GM23338 (cell line): ENCODE results near the gene PGC.

ENCODE experiments used
- CTCF ChIP-seq, 2 experiments: fragments of 200-600 bp in 1 of 2; sonication (generic) in 1 of 2; conservative IDR thresholded peaks; 2 replicates each; pipeline versions ENCODE4 v1.5.1 to v1.6.1; 2016 to 2017; ENCODE audit warnings: antibody characterized with exemption in 2 of 2, low read depth in 2 of 2, mild to moderate bottlenecking in 2 of 2, moderate library complexity in 1 of 2
- EZH2 ChIP-seq: fragments of 200-600 bp; sonication (generic); IDR thresholded peaks from one replicate; pipeline ENCODE4 v1.8.0; 2017; ENCODE audit warnings: antibody characterized with exemption, mild to moderate bottlenecking, low read depth; ENCODE audit not compliant: unreplicated experiment
- POLR2AphosphoS5 ChIP-seq: IDR thresholded peaks from 2 replicates; pipeline ENCODE4 v1.6.1; 2016; ENCODE audit warnings: antibody characterized with exemption, low read depth

GRCh38 chr6:41740366-41741162, 6.6 kb downstream of the PGC start:
- TF ChIP-seq POLR2AphosphoS5 (no peak), CTCF (conservative IDR thresholded peaks at IDR 0.05; ENCODE audit: low read depth in 2 of 2) (no peak), EZH2 (no peak)
